ENCODE measurements around the gene OBSCN.
A peak's percentile ranks its signal among the peaks of the same experiment; 100 is the strongest.

Gene OBSCN

DNA sequence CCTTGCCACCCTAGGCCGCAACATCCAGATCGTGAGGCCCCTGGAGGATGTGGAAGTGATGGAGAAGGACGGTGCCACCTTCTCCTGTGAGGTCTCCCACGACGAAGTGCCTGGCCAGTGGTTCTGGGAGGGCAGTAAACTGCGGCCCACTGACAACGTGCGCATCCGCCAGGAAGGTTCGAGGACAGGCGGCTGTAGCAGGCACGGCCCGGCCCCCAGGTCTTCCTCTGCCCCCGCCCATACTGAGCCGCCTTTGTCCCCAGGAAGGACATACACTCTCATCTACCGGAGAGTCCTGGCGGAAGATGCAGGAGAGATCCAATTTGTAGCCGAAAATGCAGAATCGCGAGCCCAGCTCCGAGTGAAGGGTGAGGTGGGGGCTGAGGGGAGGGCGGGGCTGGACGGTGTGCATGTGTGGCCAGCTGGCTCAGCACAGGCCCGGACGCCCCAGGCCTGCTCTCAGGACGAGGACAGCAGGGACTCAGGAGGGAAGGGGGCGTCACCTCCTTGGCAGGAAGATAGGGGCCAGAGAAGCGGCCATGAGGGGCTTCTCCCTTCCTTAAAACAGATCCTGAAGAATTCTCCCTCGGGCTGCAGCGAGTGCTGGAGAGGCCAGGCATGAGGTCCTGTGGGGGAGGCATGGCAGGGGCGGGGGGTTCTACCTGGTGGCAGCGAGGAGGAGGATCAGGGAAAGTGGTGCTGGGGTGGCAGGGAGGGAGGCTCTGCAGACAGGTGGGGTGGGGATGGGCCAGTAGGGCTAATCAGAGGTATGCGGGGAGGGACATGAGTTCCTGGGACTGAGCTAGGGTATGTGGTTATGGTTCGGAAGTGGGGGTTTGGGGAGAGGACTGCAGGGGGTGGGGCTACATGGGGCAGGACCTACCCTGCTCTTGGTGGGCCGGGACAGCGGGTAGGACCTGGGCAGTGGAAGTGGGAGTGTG, 69.9 kb downstream of the OBSCN start:
- DNase-seq: no peak
- WGBS: 95% methylated on average over 34 of the region's 36 CpGs
- H3K4me2 ChIP-seq (ENCODE audit: low read length, poor library complexity, severe bottlenecking): no peak overlapping the region

DNA sequence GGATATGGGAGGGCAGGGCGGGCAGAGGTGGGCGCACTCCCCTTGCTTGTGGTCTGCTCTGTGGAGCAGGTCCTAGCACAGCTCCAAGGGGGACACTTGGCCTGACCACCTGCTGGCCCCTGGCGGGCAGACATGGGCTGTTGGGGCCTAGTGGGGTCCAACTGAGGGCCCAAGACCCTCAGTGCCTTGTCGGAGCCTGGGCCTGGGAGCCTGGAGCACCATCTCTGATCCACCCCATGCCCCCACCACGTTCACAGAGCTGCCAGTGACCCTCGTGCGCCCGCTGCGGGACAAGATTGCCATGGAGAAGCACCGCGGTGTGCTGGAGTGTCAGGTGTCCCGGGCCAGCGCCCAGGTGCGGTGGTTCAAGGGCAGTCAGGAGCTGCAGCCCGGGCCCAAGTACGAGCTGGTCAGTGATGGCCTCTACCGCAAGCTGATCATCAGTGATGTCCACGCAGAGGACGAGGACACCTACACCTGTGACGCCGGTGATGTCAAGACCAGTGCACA, 70.6 kb downstream of the OBSCN start:
- WGBS: 95% methylated on average over 21 of the region's 21 CpGs

More for the DNA sequence above, 69.9 kb downstream of the OBSCN start:
- no peak overlapping the region for H2BK12ac ChIP-seq (ENCODE audit: low read length in 2 of 2)
- H3K79me1 ChIP-seq (replicated peaks; ENCODE audit: low read length, poor library complexity, severe bottlenecking): peaks cover 12% of the 10 kb centered on the region
- H3K27me3 ChIP-seq (ENCODE audit: control insufficient read depth in 1 of 2, insufficient read depth in 1 of 2, low read length in 2 of 2): no peaks in the 10 kb centered on the region
- no peak overlapping the region for H3K27ac ChIP-seq (ENCODE audit: low read length, poor library complexity, severe bottlenecking)
- H2AFZ ChIP-seq (ENCODE audit: low read depth, low read length): no peak overlapping the region
- no peak overlapping the region for H2BK15ac ChIP-seq (ENCODE audit: low read depth, poor library complexity, severe bottlenecking)
- H2BK5ac ChIP-seq (ENCODE audit: low read depth, low read length, poor library complexity, severe bottlenecking): no peak overlapping the region
- H3K9ac ChIP-seq (ENCODE audit: low read length): no peak overlapping the region
- H3K36me3 ChIP-seq (ENCODE audit: control insufficient read depth in 1 of 2, insufficient read depth in 2 of 2, low read depth in 1 of 2, low read length in 2 of 2): peaks cover 2 to 81% of the 10 kb centered on the region in 2 experiments
- no peak overlapping the region for H3K18ac ChIP-seq (ENCODE audit: low read depth in 1 of 2, low read length in 2 of 2)
- no peak overlapping the region for H3K14ac ChIP-seq (ENCODE audit: low read length in 2 of 2)
- H4K8ac ChIP-seq (ENCODE audit: low read length): no peak overlapping the region
- no peak overlapping the region for H3K4ac ChIP-seq (ENCODE audit: low read depth in 1 of 2, low read length in 2 of 2)
- no peak overlapping the region for H2AK5ac ChIP-seq (ENCODE audit: low read length, severe bottlenecking)
- H2BK120ac ChIP-seq (ENCODE audit: low read depth, low read length): no peak overlapping the region
- no peaks in the 10 kb centered on the region for H3K9me3 ChIP-seq (ENCODE audit: control insufficient read depth, low read length)
- no peak overlapping the region for H4K91ac ChIP-seq (ENCODE audit: low read length)
- H3K23ac ChIP-seq (ENCODE audit: low read length in 2 of 2): no peak overlapping the region
- H3K4me1 ChIP-seq (ENCODE audit: control insufficient read depth, insufficient read depth, low read depth, low read length): peaks cover 20% of the 10 kb centered on the region
- H3K4me3 ChIP-seq (ENCODE audit: insufficient read depth in 1 of 2, low read depth in 1 of 2, low read length in 2 of 2): no peak overlapping the region

GRCh38 chr1:228279011-228279721, 71.3 kb downstream of the OBSCN start:
- 93% methylated on average over 27 of the region's 27 CpGs for WGBS
- H3K4ac ChIP-seq (ENCODE audit: low read depth in 1 of 2, low read length in 2 of 2): no peak overlapping the region
- no peak overlapping the region for H3K14ac ChIP-seq (ENCODE audit: low read length in 2 of 2)
- H3K4me2 ChIP-seq (ENCODE audit: low read length, poor library complexity, severe bottlenecking): no peak overlapping the region
- H3K23ac ChIP-seq (ENCODE audit: low read length in 2 of 2): no peak overlapping the region
- H2BK12ac ChIP-seq (ENCODE audit: low read length in 2 of 2): no peak overlapping the region
- no peaks in the 10 kb centered on the region for H3K27me3 ChIP-seq (ENCODE audit: control insufficient read depth in 1 of 2, insufficient read depth in 1 of 2, low read length in 2 of 2)
- no peak for DNase-seq
- no peak overlapping the region for H2BK120ac ChIP-seq (ENCODE audit: low read depth, low read length)
- H3K9ac ChIP-seq (ENCODE audit: low read length): no peak overlapping the region
- peaks cover 0 to 78% of the 10 kb centered on the region in 2 experiments for H3K36me3 ChIP-seq (ENCODE audit: control insufficient read depth in 1 of 2, insufficient read depth in 2 of 2, low read depth in 1 of 2, low read length in 2 of 2)
- no peak overlapping the region for H2BK5ac ChIP-seq (ENCODE audit: low read depth, low read length, poor library complexity, severe bottlenecking)
- no peak overlapping the region for H2AK5ac ChIP-seq (ENCODE audit: low read length, severe bottlenecking)
- no peak overlapping the region for H2AFZ ChIP-seq (ENCODE audit: low read depth, low read length)
- peaks cover 6% of the 10 kb centered on the region for H3K79me1 ChIP-seq (replicated peaks; ENCODE audit: low read length, poor library complexity, severe bottlenecking)
- peak overlapping the region; percentile 25 for H4K91ac ChIP-seq (ENCODE audit: low read length)
- peaks cover 19% of the 10 kb centered on the region for H3K4me1 ChIP-seq (ENCODE audit: control insufficient read depth, insufficient read depth, low read depth, low read length)
- H3K9me3 ChIP-seq (ENCODE audit: control insufficient read depth, low read length): no peaks in the 10 kb centered on the region
- no peak overlapping the region for H3K27ac ChIP-seq (ENCODE audit: low read length, poor library complexity, severe bottlenecking)
- H4K8ac ChIP-seq (ENCODE audit: low read length): no peak overlapping the region
- H3K18ac ChIP-seq (ENCODE audit: low read depth in 1 of 2, low read length in 2 of 2): no peak overlapping the region
- no peak overlapping the region for H3K4me3 ChIP-seq (ENCODE audit: insufficient read depth in 1 of 2, low read depth in 1 of 2, low read length in 2 of 2)
- no peak overlapping the region for H2BK15ac ChIP-seq (ENCODE audit: low read depth, poor library complexity, severe bottlenecking)

More for the DNA sequence above, 70.6 kb downstream of the OBSCN start:
- Histone ChIP-seq H3K4ac (ENCODE audit: low read depth in 1 of 2, low read length in 2 of 2) (no peak overlapping the region), H2BK120ac (ENCODE audit: low read depth, low read length) (no peak overlapping the region), H3K9me3 (ENCODE audit: control insufficient read depth, low read length) (no peaks in the 10 kb centered on the region), H3K4me3 (ENCODE audit: insufficient read depth in 1 of 2, low read depth in 1 of 2, low read length in 2 of 2) (no peak overlapping the region), H3K23ac (ENCODE audit: low read length in 2 of 2) (no peak overlapping the region), H3K4me2 (ENCODE audit: low read length, poor library complexity, severe bottlenecking) (no peak overlapping the region), H2AFZ (ENCODE audit: low read depth, low read length) (no peak overlapping the region), H4K8ac (ENCODE audit: low read length) (no peak overlapping the region), H3K18ac (ENCODE audit: low read depth in 1 of 2, low read length in 2 of 2) (no peak overlapping the region), H2BK12ac (ENCODE audit: low read length in 2 of 2) (no peak overlapping the region), H3K79me1 (replicated peaks; ENCODE audit: low read length, poor library complexity, severe bottlenecking) (peaks cover 10% of the 10 kb centered on the region), H3K36me3 (ENCODE audit: control insufficient read depth in 1 of 2, insufficient read depth in 2 of 2, low read depth in 1 of 2, low read length in 2 of 2) (peaks cover 0 to 81% of the 10 kb centered on the region in 2 experiments), H3K27ac (ENCODE audit: low read length, poor library complexity, severe bottlenecking) (no peak overlapping the region), H2BK15ac (ENCODE audit: low read depth, poor library complexity, severe bottlenecking) (no peak overlapping the region), H4K91ac (ENCODE audit: low read length) (no peak overlapping the region), H3K9ac (ENCODE audit: low read length) (no peak overlapping the region), H3K4me1 (ENCODE audit: control insufficient read depth, insufficient read depth, low read depth, low read length) (peaks cover 20% of the 10 kb centered on the region), H2BK5ac (ENCODE audit: low read depth, low read length, poor library complexity, severe bottlenecking) (no peak overlapping the region), H3K27me3 (ENCODE audit: control insufficient read depth in 1 of 2, insufficient read depth in 1 of 2, low read length in 2 of 2) (no peaks in the 10 kb centered on the region), H3K14ac (ENCODE audit: low read length in 2 of 2) (no peak overlapping the region), H2AK5ac (ENCODE audit: low read length, severe bottlenecking) (no peak overlapping the region)
- no peak for DNase-seq

GRCh38 chr1:228279722-228280105, 71.9 kb downstream of the OBSCN start:
- no peak overlapping the region for H2BK5ac ChIP-seq (ENCODE audit: low read depth, low read length, poor library complexity, severe bottlenecking)
- no peak for DNase-seq
- no peaks in the 10 kb centered on the region for H3K9me3 ChIP-seq (ENCODE audit: control insufficient read depth, low read length)
- H3K4me1 ChIP-seq (ENCODE audit: control insufficient read depth, insufficient read depth, low read depth, low read length): peaks cover 13% of the 10 kb centered on the region
- no peak overlapping the region for H2AK5ac ChIP-seq (ENCODE audit: low read length, severe bottlenecking)
- H3K4ac ChIP-seq (ENCODE audit: low read depth in 1 of 2, low read length in 2 of 2): no peak overlapping the region
- H3K79me1 ChIP-seq (replicated peaks; ENCODE audit: low read length, poor library complexity, severe bottlenecking): peaks cover 3% of the 10 kb centered on the region
- no peak overlapping the region for H3K23ac ChIP-seq (ENCODE audit: low read length in 2 of 2)
- H2BK120ac ChIP-seq (ENCODE audit: low read depth, low read length): no peak overlapping the region
- WGBS: 95% methylated on average over 12 of the region's 12 CpGs
- no peak overlapping the region for H3K9ac ChIP-seq (ENCODE audit: low read length)
- H2BK12ac ChIP-seq (ENCODE audit: low read length in 2 of 2): no peak overlapping the region
- no peak overlapping the region for H2BK15ac ChIP-seq (ENCODE audit: low read depth, poor library complexity, severe bottlenecking)
- H3K36me3 ChIP-seq (ENCODE audit: control insufficient read depth in 1 of 2, insufficient read depth in 2 of 2, low read depth in 1 of 2, low read length in 2 of 2): peaks cover 0 to 73% of the 10 kb centered on the region in 2 experiments
- H3K14ac ChIP-seq (ENCODE audit: low read length in 2 of 2): no peak overlapping the region
- peak overlapping the region; percentile 25 for H4K91ac ChIP-seq (ENCODE audit: low read length)
- H2AFZ ChIP-seq (ENCODE audit: low read depth, low read length): no peak overlapping the region
- no peak overlapping the region for H3K4me3 ChIP-seq (ENCODE audit: insufficient read depth in 1 of 2, low read depth in 1 of 2, low read length in 2 of 2)
- H3K27ac ChIP-seq (ENCODE audit: low read length, poor library complexity, severe bottlenecking): no peak overlapping the region
- H4K8ac ChIP-seq (ENCODE audit: low read length): no peak overlapping the region
- H3K4me2 ChIP-seq (ENCODE audit: low read length, poor library complexity, severe bottlenecking): no peak overlapping the region
- no peak overlapping the region for H3K18ac ChIP-seq (ENCODE audit: low read depth in 1 of 2, low read length in 2 of 2)
- no peaks in the 10 kb centered on the region for H3K27me3 ChIP-seq (ENCODE audit: control insufficient read depth in 1 of 2, insufficient read depth in 1 of 2, low read length in 2 of 2)
